Activated T-cell treated with anti-CD3 and anti-CD28 coated beads, Interleukin-2, amount 50 U/mL, for 48 hours (primary cell): ENCODE results near the gene EIF2AK2.

Source experiments
- DNase-seq, 2 experiments: peaks; one replicate each; pipeline ENCODE4 v3.0.0-alpha.2; 2020

The EIF2AK2 gene

DNA sequence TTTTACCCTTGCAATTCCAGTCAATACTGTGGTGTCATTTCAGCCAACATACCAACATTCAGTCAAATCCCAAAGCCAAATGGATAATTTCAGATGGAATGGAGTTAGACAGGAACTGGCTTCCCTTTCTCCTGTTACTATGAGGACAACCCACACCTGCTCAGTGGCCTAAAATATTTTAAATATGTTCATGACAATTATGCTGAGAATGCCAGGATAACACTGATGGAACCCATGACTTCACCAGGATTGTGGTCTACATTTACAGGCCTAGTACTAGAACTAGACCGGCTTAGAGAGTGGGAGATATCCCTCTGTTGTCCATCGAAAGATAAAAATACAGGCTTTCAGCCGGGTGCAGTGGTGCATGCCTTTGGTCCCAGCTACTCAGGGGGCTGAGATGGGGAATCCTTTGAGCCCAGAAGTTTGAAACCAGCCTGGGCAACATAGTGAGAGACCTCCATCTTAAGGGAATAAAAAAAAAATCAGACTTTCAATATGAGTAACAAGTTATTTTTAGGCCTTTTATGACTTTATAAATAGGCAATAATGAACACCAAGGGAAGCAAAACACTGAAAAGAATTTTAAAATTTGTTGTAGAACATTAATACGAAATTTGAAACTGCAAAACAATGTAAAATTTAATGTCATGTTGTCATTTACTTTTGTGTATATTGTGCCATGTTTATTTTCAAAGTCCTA is 58.2 kb downstream of the EIF2AK2 start:
- no peak for DNase-seq

DNA sequence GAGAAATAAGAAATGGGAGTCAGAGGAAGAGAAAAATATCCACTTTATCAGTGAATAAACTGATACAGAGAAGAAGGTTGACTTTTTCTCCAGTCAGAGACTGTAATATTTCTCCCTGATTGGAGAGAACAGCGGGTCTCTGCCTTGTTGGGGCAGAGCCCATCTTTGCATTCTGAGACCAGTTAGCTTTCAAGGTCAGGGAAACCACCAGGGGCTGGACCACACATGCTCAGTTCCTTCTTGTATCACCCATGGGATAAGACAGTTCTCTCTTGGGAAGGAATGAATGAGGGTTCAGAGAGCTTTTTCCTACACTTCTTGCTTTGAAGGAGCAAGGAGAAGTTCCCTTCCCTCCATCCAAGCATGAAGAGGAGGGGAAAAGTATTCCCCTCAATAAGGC is 60.2 kb downstream of the EIF2AK2 start:
- no peak for DNase-seq

DNA sequence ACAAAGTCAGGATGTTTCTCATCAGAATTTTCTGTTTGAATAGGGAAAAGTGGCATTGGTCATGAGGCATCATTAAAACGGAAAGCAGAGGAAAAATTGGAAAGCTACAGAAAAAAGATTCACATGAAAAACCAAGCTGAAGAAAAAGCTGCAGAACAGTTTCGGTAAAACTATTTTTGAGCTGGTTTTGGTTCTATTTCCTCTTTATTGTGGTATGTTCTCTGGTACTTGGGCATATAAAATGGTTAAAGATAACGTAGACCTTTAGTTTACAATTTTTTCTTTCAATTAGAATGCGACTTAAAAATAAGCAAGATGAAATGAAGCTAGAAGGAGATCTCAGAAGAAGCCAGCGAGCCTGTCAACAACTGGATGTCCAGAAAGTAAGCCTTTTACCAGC is 64.9 kb downstream of the EIF2AK2 start:
- no peak for DNase-seq

DNA sequence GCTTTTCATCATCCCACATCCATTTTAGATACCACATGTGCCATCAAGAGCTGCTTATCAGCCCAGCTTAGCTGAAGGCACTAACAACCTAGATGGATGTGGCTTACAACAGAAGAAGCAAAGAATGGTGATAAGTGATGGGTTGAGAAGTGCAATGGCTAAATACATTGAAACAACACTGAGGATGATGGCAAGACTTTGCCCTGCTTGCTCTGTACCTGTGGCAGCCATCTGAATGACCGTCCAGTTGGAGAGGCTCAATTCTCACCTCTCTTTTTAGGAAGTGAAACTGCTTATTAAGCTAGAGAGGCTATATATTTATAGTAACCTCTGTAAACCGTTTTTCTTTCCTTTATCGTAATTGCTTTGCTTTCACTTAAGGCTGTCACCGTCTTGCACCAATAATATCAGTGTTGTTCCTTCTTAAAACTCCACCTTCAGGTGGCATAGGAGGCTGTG is 66.7 kb downstream of the EIF2AK2 start:
- DNase-seq: no peak

DNA sequence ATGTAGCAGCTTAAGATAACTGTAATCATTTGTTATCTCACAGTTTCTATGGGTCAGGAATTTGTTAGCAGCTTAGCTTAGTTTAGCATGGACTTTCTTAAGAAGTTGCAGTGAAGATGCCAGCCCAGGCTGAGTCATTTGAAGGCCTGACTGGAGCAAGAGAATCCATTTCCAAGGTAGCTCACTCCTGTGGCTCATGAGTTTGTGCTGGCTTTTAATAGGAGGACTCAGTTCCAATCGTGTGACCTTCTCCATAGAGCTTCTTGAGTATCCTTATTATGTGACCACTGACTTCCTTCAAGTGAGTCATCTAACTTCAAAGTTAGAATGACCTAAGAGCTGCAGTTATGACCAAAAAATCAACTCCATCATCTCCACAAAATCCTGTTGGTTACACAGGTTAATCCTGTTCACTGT is 71.0 kb downstream of the EIF2AK2 start:
- DNase-seq: no peak

DNA sequence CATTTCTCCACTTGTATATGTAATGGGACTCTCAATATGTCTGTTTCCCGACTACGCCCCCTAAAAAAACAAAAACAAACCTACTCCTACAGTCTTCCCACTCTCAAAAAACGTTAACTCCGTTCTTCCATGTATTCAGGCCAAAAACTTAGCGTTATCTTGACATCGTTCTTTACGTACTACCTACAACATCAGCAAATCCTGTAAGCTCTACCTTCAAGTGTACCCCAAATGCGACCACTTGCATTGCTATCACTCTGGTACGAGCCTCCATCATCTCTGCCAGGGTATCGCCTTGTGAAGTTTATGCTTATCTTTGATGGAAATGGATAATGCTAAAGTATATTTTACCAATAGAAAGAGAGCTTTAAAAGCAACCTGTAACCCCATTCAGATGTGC is 72.0 kb downstream of the EIF2AK2 start:
- no peak for DNase-seq

DNA sequence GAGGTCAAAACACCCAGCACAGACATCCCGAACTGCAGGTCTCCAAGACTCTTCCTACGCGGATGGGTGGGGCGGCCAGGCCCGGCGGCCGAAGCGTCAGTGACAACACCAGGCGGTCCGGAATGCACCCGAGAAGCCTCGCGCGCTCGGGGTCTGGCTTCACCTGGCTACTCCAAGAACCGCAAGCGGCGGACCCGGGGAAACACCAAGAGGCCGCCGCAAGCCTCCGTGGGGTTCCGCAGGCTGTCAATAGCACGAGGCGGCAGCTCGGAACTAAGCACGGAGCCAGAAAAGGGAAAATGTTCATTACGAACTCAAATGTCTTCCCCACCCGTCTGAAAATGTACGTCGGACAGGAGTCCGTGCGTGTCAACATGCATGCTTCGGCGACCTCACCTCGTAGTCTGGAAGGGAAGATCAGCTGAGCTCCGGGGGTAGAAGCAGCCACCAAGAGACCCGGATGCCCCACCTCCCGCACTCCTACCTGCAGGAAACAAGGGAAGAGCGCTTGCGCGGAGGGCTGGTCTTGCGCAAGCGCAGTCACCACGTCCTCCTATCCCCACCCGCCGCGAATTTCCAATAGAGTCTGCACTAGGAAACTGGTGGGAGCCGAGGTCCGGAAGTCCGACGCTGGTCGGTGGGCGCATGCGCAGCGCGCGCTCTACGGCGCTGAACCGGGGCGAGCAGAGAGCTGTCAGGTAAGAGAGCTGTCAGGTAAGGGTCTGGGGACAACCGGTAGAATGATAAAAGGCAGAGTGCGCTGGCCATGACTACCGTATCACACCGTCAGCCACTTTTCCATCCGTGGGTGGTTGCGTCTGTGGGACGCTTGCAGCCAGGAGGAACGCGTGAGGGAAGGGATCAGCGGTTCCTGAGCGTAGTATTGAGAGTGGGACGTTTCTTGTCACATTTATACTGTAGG is 72.6 kb downstream of the EIF2AK2 start, which contains the start of the genes GPATCH11 and HEATR5B:
Gene GPATCH11 (plus strand): TSS at position 646 of the 922 bp plus-strand sequence. CDS start 3,864 bp downstream, outside the sequence.
Gene HEATR5B (minus strand): TSS at position 500 of the 922 bp plus-strand sequence. CDS start 958 bp downstream, outside the sequence.
- DNase-seq: peak; percentile 93 to 95

DNA sequence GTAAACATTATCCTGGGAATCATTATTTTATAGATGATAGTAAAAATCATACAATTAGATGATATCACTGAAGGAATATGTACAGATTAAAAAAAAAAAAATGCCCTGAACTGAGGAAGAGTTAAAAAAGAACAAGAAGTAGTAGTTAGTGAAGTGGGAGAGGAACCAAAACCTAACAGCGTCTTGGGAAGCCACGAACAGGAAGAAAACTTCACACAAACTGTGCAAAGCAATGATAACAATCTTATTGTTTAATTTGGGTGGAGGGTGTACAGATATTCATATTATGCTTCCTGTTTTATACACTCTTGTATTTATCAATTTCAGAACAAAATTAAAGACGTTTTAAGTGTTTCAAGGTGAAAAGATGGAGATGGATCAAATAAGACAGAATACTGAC is 76.1 kb downstream of the EIF2AK2 start:
- no peak for DNase-seq

DNA sequence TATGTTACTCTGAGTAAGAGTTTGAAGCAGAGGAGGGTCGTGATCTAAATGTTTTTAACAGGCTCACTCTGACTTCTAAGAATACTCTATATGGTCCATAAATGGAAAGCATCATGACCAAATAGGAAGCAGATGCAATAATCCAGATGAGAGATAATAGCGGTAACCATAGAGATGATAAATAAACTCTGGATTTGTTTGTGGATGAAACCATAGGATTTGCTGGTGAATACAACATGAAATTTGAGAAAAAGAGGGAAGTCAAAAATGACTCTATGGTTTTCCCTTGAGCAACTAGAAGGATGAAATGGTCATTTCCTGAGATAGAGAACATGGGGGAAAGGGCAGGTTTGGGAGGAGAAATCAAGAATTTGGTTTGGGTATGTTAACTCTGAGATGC is 76.5 kb downstream of the EIF2AK2 start:
- no peak for DNase-seq

DNA sequence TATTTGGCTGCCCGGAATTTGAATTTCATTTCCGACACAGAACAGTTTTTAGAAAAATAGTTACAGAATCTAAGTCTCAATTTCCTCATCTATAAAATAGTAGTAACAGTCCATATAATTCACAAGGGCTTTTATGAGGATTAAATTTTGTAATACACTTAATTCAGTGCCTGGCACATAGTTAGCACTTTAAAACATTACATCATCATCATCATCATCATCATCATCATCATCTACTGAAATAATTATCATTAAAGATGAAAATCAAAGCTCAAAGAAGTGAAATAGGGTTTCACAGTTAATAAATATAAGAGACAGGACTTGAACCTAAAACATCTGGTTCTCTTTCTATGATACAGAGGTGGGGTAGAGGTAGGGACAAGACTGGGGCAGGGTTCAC is 85.8 kb downstream of the EIF2AK2 start:
- DNase-seq: no peak

DNA sequence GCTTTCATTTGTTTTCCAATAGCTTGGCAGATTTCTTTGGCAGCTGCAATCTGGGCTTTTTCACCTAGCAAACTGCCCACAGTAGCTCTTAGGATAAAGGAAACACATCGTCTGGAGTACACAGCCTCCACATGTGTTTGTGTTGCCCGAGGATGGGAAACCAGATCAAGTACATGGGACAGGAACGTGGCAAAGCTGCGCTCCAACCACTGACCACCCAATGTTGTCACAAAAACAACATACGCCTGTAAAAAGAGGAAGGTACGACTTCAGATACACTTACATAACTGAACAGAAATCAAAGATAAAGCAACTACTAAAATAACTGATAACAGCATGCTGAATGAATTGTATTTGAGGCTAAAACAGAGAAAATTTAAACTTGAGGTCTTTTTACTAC is 88.1 kb downstream of the EIF2AK2 start:
- no peak for DNase-seq

DNA sequence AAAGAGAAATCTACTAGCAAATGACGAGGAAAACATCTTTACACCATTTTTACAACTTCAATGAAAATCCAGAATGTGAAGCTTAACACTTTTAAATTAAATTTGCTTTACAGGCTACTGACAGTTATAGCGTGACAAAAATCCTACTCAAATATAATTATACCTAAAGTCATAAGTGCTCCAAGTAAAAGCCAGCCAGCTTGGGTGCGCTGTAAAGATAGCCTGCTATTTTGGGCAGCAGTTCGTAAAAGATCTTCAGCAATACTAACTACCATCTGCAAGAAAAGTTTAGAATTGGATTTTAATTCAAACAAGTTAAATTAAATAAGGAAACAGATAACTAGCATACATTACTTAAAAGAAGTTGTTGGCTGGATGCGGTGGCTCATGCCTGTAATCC is 95.0 kb downstream of the EIF2AK2 start:
- no peak for DNase-seq

DNA sequence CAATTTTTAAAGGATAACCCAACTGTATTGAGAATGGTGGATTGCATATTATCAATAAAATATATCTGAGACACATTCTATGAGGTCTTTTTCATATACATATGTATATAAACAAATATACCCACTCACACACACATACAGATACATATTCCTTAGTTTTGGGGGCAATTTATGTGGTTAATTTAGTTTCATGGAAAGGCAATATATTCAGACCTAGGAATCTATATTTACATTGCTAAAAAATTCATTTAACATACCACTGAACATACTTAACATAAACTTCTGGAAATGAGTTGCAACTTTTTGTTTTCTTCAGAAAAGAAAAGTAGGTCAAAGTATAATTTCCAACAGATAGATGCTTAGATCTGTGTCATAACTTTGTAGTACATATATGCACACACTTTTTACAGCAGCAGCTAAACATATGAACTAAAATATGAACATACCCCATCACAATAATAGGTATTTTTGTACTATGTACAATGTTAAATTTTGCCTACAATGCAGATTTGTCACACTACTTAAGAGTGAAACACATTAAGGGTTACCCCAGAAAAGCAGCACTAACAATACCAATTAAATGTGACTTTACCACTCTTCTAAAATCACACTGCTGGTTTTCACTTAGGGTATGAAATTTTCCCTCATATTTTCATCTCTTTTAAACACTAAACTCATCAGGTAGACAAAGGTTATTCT is 95.6 kb downstream of the EIF2AK2 start:
- DNase-seq: no peak

DNA sequence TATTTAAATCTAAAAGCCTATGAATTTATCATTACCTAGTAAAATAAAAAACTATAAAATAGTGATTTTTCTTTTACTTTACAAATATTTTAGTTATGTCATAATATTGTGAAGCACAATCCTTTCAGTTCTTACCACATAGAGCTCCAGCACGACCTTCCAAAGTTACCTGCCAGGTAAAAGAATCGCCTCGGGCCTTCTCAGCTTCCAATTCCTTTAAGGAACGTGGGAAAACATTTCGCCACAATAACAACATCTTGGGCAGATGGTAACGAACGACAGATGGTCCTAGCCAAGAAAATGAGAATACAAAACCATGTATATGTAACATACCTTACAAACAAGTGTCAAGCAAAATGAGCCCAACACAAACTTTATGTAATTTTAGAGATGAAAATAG is 96.3 kb downstream of the EIF2AK2 start:
- no peak for DNase-seq

DNA sequence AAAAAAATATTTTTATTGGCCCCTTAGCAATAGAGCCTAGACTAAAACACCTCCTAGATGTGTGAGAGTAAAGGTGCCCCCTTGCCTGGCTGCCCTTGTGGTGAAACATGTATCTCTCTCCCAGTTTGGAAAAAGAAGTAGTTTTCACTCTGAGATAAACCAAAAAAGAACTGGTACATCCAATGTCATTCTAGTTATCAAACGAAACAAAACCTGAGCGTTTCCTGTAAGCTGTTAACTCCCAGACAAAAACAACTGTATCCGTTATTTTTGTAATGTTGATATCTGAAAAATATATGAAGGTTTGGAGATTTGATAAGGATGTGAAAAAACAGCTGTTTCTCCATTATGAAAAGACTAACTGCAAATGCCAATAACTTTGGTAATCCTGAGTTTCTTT is 96.9 kb downstream of the EIF2AK2 start:
- DNase-seq: no peak

DNA sequence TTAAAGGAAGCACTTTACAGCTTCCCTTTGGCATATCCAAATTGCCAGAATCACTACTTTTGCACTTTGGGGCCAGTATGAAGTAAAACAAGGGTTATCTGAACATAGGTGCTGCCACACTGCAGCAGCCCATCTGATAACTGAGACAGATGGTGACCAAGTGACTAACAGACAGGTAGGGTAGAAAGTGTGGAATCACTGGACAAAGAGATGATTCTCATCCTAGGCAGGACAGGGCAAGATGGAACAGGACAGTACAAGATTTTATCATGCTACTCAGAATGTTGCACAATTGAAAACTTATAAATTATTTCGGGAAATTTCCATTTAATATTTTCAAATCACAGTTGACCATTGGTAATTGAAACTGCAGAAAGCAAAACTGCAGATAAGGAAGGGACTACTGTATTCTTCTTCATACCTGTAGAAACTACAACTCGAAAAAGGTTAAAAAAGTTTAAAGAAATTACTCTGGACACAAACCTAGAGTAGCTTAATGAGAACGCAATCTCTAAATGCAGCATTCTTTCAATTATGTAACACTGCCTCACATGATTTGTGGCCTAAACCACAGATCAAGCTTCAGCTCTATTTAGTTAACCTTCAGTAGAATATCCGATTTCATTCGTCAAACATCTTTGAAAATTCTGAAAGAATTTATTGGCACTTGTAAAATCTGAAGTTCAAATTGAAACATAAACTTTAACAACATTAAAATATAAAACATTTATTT is 104.0 kb downstream of the EIF2AK2 start:
- DNase-seq: no peak
